ENCODE results near the gene LAMB2. TPM values are rescaled to one million over a fixed set of nuclear protein-coding genes. Genes with fewer than 3 reads are reported as not detected.

Gene LAMB2
- total RNA-seq, 3 donors from 2014 or later (not counting 1 experiment from before 2014, with no cell fraction given), result 0.75 to 1.7 (median 1.2) TPM

DNA sequence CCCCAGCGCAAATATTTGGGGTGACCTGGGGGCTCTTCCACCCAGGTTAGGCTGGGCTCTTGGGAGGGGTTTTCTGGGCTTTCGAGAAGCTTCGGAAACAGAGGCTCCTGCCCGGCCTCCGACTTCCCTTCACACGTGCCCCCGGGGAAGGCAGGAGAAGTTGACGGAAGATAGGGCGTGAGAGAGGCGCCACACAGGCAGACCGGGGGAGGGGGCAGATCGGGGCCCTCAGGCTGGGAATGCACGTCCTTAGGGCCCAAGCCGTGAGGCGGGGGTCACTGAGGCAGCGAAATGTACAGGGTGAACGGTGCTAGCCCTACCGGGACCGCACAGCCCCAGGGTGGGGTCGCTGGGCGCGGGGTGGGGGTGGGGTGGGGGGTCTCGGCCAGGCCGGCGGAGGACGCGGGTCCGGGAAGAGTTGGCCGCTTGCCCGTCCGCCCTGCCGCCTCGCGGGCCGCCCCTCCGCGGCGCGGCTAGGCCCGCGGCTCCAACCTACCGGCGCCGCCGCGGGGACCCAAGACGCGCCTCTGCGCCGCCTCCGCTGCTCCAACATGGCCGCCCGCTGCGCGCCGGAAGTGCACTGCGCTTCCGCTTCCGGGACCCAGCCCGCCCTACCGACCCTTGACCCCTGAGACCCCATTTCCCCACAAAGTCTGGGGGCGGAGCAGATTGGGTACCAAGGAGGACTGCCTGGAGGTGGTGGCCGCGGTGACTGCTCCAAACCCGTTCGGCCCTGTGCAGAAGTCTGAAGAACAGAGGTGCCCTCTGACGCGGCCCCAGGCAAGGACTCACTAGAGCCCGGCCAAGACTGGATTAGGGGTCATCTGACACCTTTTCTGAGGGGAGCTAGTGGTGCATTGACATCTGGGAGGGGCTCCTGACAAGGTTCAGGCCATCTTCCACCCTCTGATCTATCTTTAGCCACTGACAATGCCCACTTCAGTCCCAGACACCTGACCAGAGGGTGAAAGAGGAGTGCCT, 33.2 kb upstream of the LAMB2 start, which contains the start of gene CCDC71:
CCDC71 (minus strand) TSS at position 561 of the 981 bp plus-strand sequence. CDS start 2,123 bp downstream, outside the sequence.
- intact Hi-C loops (cut with micrococcal nuclease), result loop anchor here (5.0 kb wide), 1 partner anchor 74 kb away; the partner anchor contains the start of gene QRICH1
- Histone ChIP-seq H3K9me3 (ENCODE audit: control insufficient read depth, insufficient read depth, low read length) (no peaks in the 10 kb centered on the region), H3K27ac (ENCODE audit: low read length) (peak within 1 kb of the TSS; percentile 76), H3K36me3 (ENCODE audit: control insufficient read depth, insufficient read depth, low read length) (peaks cover 12% of the 10 kb centered on the region), H3K4me1 (ENCODE audit: control insufficient read depth, insufficient read depth, low read length) (peaks cover 27% of the 10 kb centered on the region), H3K4me3 (ENCODE audit: low read length) (peak within 1 kb of the TSS; percentile 85), H3K27me3 (ENCODE audit: control insufficient read depth, insufficient read depth, low read length) (no peaks in the 10 kb centered on the region)
- TF ChIP-seq, protein P1, sequence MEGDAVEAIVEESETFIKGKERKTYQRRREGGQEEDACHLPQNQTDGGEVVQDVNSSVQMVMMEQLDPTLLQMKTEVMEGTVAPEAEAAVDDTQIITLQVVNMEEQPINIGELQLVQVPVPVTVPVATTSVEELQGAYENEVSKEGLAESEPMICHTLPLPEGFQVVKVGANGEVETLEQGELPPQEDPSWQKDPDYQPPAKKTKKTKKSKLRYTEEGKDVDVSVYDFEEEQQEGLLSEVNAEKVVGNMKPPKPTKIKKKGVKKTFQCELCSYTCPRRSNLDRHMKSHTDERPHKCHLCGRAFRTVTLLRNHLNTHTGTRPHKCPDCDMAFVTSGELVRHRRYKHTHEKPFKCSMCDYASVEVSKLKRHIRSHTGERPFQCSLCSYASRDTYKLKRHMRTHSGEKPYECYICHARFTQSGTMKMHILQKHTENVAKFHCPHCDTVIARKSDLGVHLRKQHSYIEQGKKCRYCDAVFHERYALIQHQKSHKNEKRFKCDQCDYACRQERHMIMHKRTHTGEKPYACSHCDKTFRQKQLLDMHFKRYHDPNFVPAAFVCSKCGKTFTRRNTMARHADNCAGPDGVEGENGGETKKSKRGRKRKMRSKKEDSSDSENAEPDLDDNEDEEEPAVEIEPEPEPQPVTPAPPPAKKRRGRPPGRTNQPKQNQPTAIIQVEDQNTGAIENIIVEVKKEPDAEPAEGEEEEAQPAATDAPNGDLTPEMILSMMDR (IDR thresholded peaks at IDR 0.05), result no peak
- peak within 1 kb of the TSS; percentile 87 to 93 for H3K27ac Mint-ChIP-seq
- no peaks in the 10 kb centered on the region for H3K9me3 Mint-ChIP-seq
- WGBS (ENCODE audit: insufficient coverage), result 6% methylated on average over 67 of the region's 69 CpGs
- peaks cover 24 to 36% of the 10 kb centered on the region in 2 donors for H3K4me1 Mint-ChIP-seq
- H3K36me3 Mint-ChIP-seq, result no peaks in the 10 kb centered on the region
- ATAC-seq (peak; percentile 80 to 87 (median 86)), DNase-seq (peak; percentile 72 to 89)
- peak within 1 kb of the TSS; percentile 92 for H3K4me3 Mint-ChIP-seq
- H3K27me3 Mint-ChIP-seq (ENCODE audit: low read depth in 2 of 2), result no peaks in the 10 kb centered on the region

DNA sequence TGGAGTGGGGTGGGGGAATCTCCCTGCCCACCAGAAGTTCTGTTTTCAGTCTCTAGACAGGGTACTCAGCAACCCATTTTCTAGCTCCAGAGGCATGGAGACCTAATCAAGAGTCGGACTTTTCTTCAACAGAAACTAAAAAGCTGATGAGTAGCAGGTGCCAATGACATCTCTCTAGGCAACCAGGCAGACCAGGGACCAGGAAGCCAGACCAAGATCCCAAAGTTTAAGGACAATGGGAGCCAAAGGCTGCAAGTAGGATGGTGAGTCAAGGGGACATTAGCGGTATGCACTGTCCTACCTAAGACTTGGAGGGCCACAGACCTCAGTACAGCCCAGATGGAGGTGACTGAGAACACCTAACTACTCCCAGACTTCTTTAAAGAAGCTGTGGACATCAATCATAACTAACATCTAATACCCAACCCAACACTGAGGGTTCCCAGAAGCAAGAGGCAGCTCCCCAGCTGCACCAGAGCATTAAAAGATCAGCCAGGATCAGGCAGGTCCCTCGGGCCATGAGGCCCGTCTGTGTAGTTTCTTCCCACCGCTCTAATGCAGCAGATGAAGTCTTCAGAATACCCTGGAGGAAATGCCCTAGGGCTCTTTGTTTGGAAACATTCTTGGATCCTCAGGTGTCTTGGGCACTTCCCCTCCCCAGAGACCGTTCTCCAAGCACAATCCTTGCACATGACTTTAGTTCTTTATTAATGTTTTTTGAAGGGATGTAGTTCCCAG, 32.3 kb upstream of the LAMB2 start:
- 66% methylated on average over 5 of the region's 6 CpGs for WGBS (ENCODE audit: insufficient coverage)
- peak overlapping the region; percentile 85 for H3K4me3 ChIP-seq (ENCODE audit: low read length)
- H3K4me3 Mint-ChIP-seq, result peak overlapping the region; percentile 92
- no peak for DNase-seq
- no peaks in the 10 kb centered on the region for H3K9me3 ChIP-seq (ENCODE audit: control insufficient read depth, insufficient read depth, low read length)
- TF ChIP-seq, protein P1 (IDR thresholded peaks at IDR 0.05), result no peak
- no peaks in the 10 kb centered on the region for H3K27me3 Mint-ChIP-seq (ENCODE audit: low read depth in 2 of 2)
- no peaks in the 10 kb centered on the region for H3K27me3 ChIP-seq (ENCODE audit: control insufficient read depth, insufficient read depth, low read length)
- H3K27ac ChIP-seq (ENCODE audit: low read length), result peak overlapping the region; percentile 76
- H3K36me3 ChIP-seq (ENCODE audit: control insufficient read depth, insufficient read depth, low read length), result peaks cover 12% of the 10 kb centered on the region
- H3K36me3 Mint-ChIP-seq, result no peaks in the 10 kb centered on the region
- H3K9me3 Mint-ChIP-seq, result no peaks in the 10 kb centered on the region
- H3K4me1 Mint-ChIP-seq, result peaks cover 20 to 32% of the 10 kb centered on the region in 2 donors
- ATAC-seq, result no peak
- intact Hi-C loops (cut with micrococcal nuclease), result loop anchor here (5.0 kb wide), 1 partner anchor 73 kb away; the partner anchor contains the start of gene QRICH1
- peaks cover 20% of the 10 kb centered on the region for H3K4me1 ChIP-seq (ENCODE audit: control insufficient read depth, insufficient read depth, low read length)
- H3K27ac Mint-ChIP-seq, result peak overlapping the region; percentile 87 to 93

DNA sequence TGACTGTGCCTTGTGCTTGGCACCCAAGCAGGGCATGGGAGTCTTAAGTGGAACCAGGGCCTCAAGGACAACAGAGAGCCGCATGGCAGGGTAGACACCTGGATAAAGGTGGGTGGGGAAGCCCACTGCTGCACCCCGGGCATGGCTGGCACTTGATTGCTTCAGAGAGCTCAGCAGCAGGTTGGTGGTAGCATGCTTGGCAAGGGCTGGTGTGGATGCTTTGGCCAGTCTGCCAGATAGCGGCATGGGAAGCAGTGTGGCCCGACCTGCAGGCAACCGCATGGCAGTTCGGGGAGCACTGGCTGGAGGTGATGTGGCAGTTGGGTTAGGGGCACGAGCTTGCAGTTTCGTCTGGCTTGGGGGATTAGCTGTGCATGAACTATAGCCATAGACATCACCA, 30.8 kb upstream of the LAMB2 start:
- peaks cover 20 to 27% of the 10 kb centered on the region in 2 donors for H3K4me1 Mint-ChIP-seq
- no peak for DNase-seq
- no peaks in the 10 kb centered on the region for H3K36me3 Mint-ChIP-seq
- H3K4me3 Mint-ChIP-seq, result peak overlapping the region; percentile 40
- no peaks in the 10 kb centered on the region for H3K9me3 Mint-ChIP-seq
- no peak overlapping the region for H3K27ac ChIP-seq (ENCODE audit: low read length)
- no peak for ATAC-seq
- 96% methylated on average over 8 of the region's 8 CpGs for WGBS (ENCODE audit: insufficient coverage)
- peaks cover 20% of the 10 kb centered on the region for H3K4me1 ChIP-seq (ENCODE audit: control insufficient read depth, insufficient read depth, low read length)
- no peaks in the 10 kb centered on the region for H3K27me3 ChIP-seq (ENCODE audit: control insufficient read depth, insufficient read depth, low read length)
- H3K9me3 ChIP-seq (ENCODE audit: control insufficient read depth, insufficient read depth, low read length), result no peaks in the 10 kb centered on the region
- no peak overlapping the region for H3K27ac Mint-ChIP-seq
- H3K27me3 Mint-ChIP-seq (ENCODE audit: low read depth in 2 of 2), result no peaks in the 10 kb centered on the region
- TF ChIP-seq, protein P1 (IDR thresholded peaks at IDR 0.05), result no peak
- intact Hi-C loops (cut with micrococcal nuclease), result no loop called here
- no peak overlapping the region for H3K4me3 ChIP-seq (ENCODE audit: low read length)
- H3K36me3 ChIP-seq (ENCODE audit: control insufficient read depth, insufficient read depth, low read length), result peaks cover 12% of the 10 kb centered on the region
